ENCODE data around the gene KCNH6.
A peak's percentile ranks its signal among the peaks of the same experiment; 100 is the strongest.

Gene KCNH6

GRCh38 chr17:63549289-63549945 is 26.3 kb downstream of the KCNH6 start:
- Histone ChIP-seq H3K27ac (peak overlapping the region; percentile 92), H3K4me3 (ENCODE audit: low read depth, low read length) (peak overlapping the region; percentile 94), H3K27me3 (ENCODE audit: insufficient read depth, low read depth, severe bottlenecking) (no peaks in the 10 kb centered on the region), H3K9me3 (ENCODE audit: severe bottlenecking) (no peaks in the 10 kb centered on the region), H3K36me3 (peaks cover 69% of the 10 kb centered on the region)
- no peak for TF ChIP-seq CTCF (IDR thresholded peaks at IDR 0.05; ENCODE audit: low read depth, low read length)
- no peak for DNase-seq

- no peaks in the 10 kb centered on the region for H3K27me3 ChIP-seq (ENCODE audit: insufficient read depth, low read depth, severe bottlenecking)
- H3K4me3 ChIP-seq (ENCODE audit: low read depth, low read length), result peak within 1 kb of the TSS; percentile 94
- H3K9me3 ChIP-seq (ENCODE audit: severe bottlenecking), result no peaks in the 10 kb centered on the region
- peak; percentile 100 for DNase-seq
- TF ChIP-seq CTCF (IDR thresholded peaks at IDR 0.05; ENCODE audit: low read depth, low read length), result no peak
- H3K36me3 ChIP-seq, result peaks cover 67% of the 10 kb centered on the region
- peak within 1 kb of the TSS; percentile 92 for H3K27ac ChIP-seq
Observed at GRCh38 chr17:63549946-63550816, 27.0 kb downstream of the KCNH6 start, which contains the start of gene DCAF7. Gene DCAF7 (plus strand): TSS chr17:63550477. CDS start chr17:63550678, 201 bp downstream.

- no peak for TF ChIP-seq CTCF (IDR thresholded peaks at IDR 0.05; ENCODE audit: low read depth, low read length)
- no peaks in the 10 kb centered on the region for H3K9me3 ChIP-seq (ENCODE audit: severe bottlenecking)
- DNase-seq, result peak; percentile 70
- no peaks in the 10 kb centered on the region for H3K27me3 ChIP-seq (ENCODE audit: insufficient read depth, low read depth, severe bottlenecking)
- peaks cover 66% of the 10 kb centered on the region for H3K36me3 ChIP-seq
- H3K4me3 ChIP-seq (ENCODE audit: low read depth, low read length), result peak overlapping the region; percentile 94
- H3K27ac ChIP-seq, result peak overlapping the region; percentile 89
Observed at GRCh38 chr17:63550817-63551639, 27.9 kb downstream of the KCNH6 start.

DNA sequence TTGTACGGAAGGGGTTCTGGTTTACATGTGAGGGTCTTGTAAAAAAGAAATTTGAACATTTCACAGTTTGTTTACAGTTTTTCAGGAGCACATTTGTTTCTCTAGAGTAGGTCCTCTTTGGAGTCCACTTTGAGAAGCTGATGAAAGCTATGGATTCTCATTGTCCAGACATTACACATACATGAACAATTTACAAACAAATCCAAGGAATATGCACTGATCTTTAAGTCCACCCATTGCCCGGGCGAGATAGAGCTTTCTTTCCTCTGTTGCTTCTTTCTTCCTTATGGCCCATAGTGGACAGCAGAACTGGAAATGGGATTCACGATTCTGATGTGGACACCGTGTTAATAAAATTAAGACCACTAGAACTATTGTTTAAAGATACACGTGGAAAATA is 29.1 kb downstream of the KCNH6 start:
- H3K27me3 ChIP-seq (ENCODE audit: insufficient read depth, low read depth, severe bottlenecking), result no peaks in the 10 kb centered on the region
- H3K9me3 ChIP-seq (ENCODE audit: severe bottlenecking), result no peaks in the 10 kb centered on the region
- no peak for TF ChIP-seq CTCF (IDR thresholded peaks at IDR 0.05; ENCODE audit: low read depth, low read length)
- peaks cover 57% of the 10 kb centered on the region for H3K36me3 ChIP-seq
- DNase-seq, result no peak
- peak overlapping the region; percentile 89 for H3K27ac ChIP-seq
- peak overlapping the region; percentile 94 for H3K4me3 ChIP-seq (ENCODE audit: low read depth, low read length)

DNA sequence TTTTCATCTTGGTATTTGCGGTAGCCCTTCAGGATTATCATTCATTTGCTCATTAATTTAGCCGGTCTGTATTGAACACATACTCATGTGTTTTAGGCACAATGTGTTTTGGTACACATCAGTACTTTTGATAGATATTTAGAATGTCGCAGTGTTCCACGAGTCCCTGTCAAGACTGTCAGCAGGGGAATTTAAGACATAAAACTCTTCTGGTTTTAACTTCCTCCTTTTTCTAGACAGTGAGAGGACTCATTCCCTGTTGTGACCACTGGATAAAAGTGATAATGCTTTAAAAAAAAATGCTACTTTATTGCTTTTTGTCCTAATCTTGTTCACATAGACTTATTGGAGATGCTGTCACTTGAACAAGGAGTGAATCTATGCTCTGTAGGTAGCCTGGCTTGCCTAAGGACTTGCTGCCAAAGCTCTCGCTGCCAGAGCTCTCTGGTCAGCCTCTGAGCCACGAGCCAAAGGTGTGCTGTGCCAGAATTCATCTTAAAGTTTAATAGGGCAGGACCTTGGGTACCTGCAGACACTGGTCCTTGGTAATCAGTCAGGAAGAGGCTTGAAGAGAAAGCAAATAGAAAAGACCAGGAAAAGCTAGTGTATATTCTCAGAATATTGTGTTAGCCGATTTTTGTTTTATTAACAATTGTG is 32.5 kb downstream of the KCNH6 start:
- no peak for DNase-seq
- H3K27me3 ChIP-seq (ENCODE audit: insufficient read depth, low read depth, severe bottlenecking), result no peaks in the 10 kb centered on the region
- H3K9me3 ChIP-seq (ENCODE audit: severe bottlenecking), result no peaks in the 10 kb centered on the region
- no peak overlapping the region for H3K27ac ChIP-seq
- TF ChIP-seq CTCF (IDR thresholded peaks at IDR 0.05; ENCODE audit: low read depth, low read length), result no peak
- H3K4me3 ChIP-seq (ENCODE audit: low read depth, low read length), result no peak overlapping the region
- H3K36me3 ChIP-seq, result peaks cover 46% of the 10 kb centered on the region

Measured in WERI-Rb-1 (cell line).